Hepatocyte (in vitro differentiated cells): Measurements from ENCODE around the gene PTPRN2. TPM values are rescaled to one million over a fixed set of nuclear protein-coding genes. Genes with fewer than 3 reads are reported as not detected.

Source experiments
- DNase-seq: peaks from one replicate; pipeline ENCODE4 v3.0.0-alpha.2; 2016; ENCODE audit warnings: low spot score
- H2AFZ ChIP-seq: fragments of 200-600 bp; sonication (generic); 2 replicates; pipeline ENCODE4 v1.6.0; 2016; ENCODE audit warnings: antibody characterized with exemption, mild to moderate bottlenecking
- H3K27ac ChIP-seq: fragments of 200-600 bp; sonication (generic); 2 replicates; pipeline ENCODE4 v1.5.1; 2016; ENCODE audit warnings: mild to moderate bottlenecking
- H3K27me3 ChIP-seq: fragments of 200-600 bp; sonication (generic); 2 replicates; pipeline ENCODE4 v1.6.1; 2016
- H3K36me3 ChIP-seq: fragments of 200-600 bp; sonication (generic); replicated peaks from 2 replicates; pipeline ENCODE4 v1.5.1; 2016; ENCODE audit warnings: low read depth; ENCODE audit not compliant: insufficient read depth
- H3K4me1 ChIP-seq: fragments of 200-600 bp; sonication (generic); 2 replicates; pipeline ENCODE4 v1.5.1; 2016; ENCODE audit warnings: mild to moderate bottlenecking, moderate library complexity; ENCODE audit not compliant: insufficient read depth
- H3K4me2 ChIP-seq: fragments of 200-600 bp; sonication (generic); 2 replicates; pipeline ENCODE4 v1.6.0; 2016
- H3K4me3 ChIP-seq: fragments of 200-600 bp; sonication (generic); 2 replicates; pipeline ENCODE4 v1.5.1; 2016; ENCODE audit warnings: mild to moderate bottlenecking
- H3K79me2 ChIP-seq: fragments of 200-600 bp; sonication (generic); 2 replicates; pipeline ENCODE4 v1.6.0; 2017; ENCODE audit warnings: mild to moderate bottlenecking
- H3K9me2 ChIP-seq: fragments of 200-600 bp; sonication (generic); replicated peaks from 2 replicates; pipeline ENCODE4 v1.6.0; 2017; ENCODE audit warnings: mild to moderate bottlenecking; ENCODE audit not compliant: insufficient read depth
- H3K9me3 ChIP-seq: fragments of 200-600 bp; sonication (generic); 2 replicates; pipeline ENCODE4 v1.5.1; 2016; ENCODE audit warnings: low read depth, mild to moderate bottlenecking
- H4K20me1 ChIP-seq: fragments of 200-600 bp; sonication (generic); 2 replicates; pipeline ENCODE4 v1.6.0; 2016; ENCODE audit warnings: mild to moderate bottlenecking; ENCODE audit not compliant: insufficient read depth, poor library complexity, severe bottlenecking
- EZH2 ChIP-seq: fragments of 200-600 bp; sonication (generic); IDR thresholded peaks from 2 replicates; pipeline ENCODE4 v1.6.1; 2016; ENCODE audit warnings: antibody characterized with exemption, mild to moderate bottlenecking, borderline replicate concordance
- EZH2phosphoT487 ChIP-seq: fragments of 200-600 bp; sonication (generic); IDR thresholded peaks from one replicate; pipeline ENCODE4 v1.6.1; 2018; ENCODE audit warnings: antibody characterized with exemption, mild to moderate bottlenecking, low read depth, moderate library complexity; ENCODE audit not compliant: unreplicated experiment, severe bottlenecking
- WGBS: methylation state at CpG from one replicate; pipeline ENCODE4 v1.1.6; 2016; ENCODE audit warnings: low lambda C conversion rate; ENCODE audit errors: missing lambda C conversion rate; 5-methylcytosine and 5-hydroxymethylcytosine counted together
- polyA plus RNA-seq: library from polyadenylated mRNA; unstranded; fragments of >200 nt; fragmentation: Nextera tagmentation; extraction: Ambion mirVana; gene quantifications from 2 replicates; pipeline ENCODE4 v1.2.1, GENCODE V29; 2016
- total RNA-seq: library from RNA; depleted of rRNA; stranded (reverse); fragments of >200 nt; gene quantifications from 2 replicates; pipeline ENCODE4 v1.2.3, GENCODE V29; 2014
- TF ChIP-seq, protein P1 (sequence below): fragments of 200-600 bp; sonication (generic); IDR thresholded peaks from 2 replicates; pipeline ENCODE4 v1.5.1; 2016; ENCODE audit warnings: antibody characterized with exemption, mild to moderate bottlenecking; ENCODE audit not compliant: poor library complexity

The PTPRN2 gene
- total and polyA plus RNA-seq, 2 experiments from 2014 or later, result 2.1 to 3.3 TPM

DNA sequence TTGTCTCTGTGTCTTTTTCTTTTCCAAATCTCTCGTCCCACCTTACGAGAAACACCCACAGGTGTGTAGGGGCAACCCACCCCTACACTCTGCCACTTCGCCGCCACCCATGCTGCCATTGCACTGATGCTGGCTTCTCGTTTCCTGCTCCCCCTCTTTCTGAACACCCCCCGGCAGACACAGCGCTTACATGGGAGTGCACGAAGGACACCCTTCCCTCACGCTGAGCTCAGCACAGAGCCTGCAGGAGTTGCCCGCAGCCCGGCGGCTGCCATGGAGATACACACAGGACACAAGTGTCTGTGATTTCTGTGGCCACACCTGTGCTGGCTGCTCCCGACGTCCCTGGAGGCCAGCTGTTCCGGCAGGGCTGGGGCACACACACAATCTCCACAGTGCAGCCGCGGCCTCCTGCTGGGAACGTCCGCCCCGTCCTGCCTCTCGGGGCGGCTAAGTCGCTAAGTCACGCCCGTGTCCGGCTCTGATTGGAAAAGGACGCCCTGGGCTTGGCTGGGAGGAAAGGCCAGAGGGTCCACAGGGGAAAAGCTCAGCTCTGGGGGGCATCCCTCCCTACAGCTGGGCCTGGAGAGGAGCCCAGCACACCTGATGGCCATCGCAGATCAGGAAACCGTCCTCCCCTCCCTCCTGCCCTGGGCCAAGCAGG is 349.8 kb downstream of the PTPRN2 start:
- H3K79me2 ChIP-seq, result no peaks in the 10 kb centered on the region
- TF ChIP-seq, protein P1, sequence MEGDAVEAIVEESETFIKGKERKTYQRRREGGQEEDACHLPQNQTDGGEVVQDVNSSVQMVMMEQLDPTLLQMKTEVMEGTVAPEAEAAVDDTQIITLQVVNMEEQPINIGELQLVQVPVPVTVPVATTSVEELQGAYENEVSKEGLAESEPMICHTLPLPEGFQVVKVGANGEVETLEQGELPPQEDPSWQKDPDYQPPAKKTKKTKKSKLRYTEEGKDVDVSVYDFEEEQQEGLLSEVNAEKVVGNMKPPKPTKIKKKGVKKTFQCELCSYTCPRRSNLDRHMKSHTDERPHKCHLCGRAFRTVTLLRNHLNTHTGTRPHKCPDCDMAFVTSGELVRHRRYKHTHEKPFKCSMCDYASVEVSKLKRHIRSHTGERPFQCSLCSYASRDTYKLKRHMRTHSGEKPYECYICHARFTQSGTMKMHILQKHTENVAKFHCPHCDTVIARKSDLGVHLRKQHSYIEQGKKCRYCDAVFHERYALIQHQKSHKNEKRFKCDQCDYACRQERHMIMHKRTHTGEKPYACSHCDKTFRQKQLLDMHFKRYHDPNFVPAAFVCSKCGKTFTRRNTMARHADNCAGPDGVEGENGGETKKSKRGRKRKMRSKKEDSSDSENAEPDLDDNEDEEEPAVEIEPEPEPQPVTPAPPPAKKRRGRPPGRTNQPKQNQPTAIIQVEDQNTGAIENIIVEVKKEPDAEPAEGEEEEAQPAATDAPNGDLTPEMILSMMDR, result no peak
- TF ChIP-seq EZH2 (no peak), EZH2phosphoT487 (no peak)
- no peaks in the 10 kb centered on the region for H3K9me3 ChIP-seq
- H2AFZ ChIP-seq, result no peak overlapping the region
- no peak overlapping the region for H3K4me2 ChIP-seq
- H3K36me3 ChIP-seq, result no peaks in the 10 kb centered on the region
- no peaks in the 10 kb centered on the region for H3K4me1 ChIP-seq
- no peak overlapping the region for H3K4me3 ChIP-seq
- 90% methylated on average over 25 of the region's 29 CpGs for WGBS
- no peak for DNase-seq
- no peaks in the 10 kb centered on the region for H3K9me2 ChIP-seq
- H4K20me1 ChIP-seq, result no peaks in the 10 kb centered on the region
- H3K27me3 ChIP-seq, result no peaks in the 10 kb centered on the region
- H3K27ac ChIP-seq, result no peak overlapping the region

DNA sequence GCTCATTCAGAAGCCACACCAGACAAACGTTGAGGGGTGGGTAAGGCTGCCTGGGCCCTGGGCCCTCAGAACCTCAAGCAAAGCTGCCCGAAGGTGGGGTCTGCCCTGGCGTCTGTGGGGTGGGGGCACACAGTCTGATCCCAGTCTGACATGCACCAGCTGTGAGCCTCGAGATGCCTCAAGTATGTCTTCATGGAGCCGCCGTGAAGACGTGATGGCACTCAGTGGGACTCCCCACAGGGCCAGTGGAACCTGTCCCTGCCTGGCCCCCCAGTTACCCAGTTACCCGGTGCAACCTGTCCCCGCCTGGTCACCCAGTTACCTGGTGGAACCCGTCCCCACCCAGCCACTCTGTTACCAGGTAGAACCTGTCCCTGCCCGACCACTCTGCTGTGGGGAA is 351.2 kb downstream of the PTPRN2 start:
- Histone ChIP-seq H3K4me2 (no peak overlapping the region), H3K79me2 (no peaks in the 10 kb centered on the region), H3K9me2 (no peaks in the 10 kb centered on the region), H3K27ac (no peak overlapping the region), H3K4me3 (no peak overlapping the region), H2AFZ (no peak overlapping the region), H3K4me1 (no peaks in the 10 kb centered on the region), H3K36me3 (no peaks in the 10 kb centered on the region), H4K20me1 (no peaks in the 10 kb centered on the region), H3K9me3 (no peaks in the 10 kb centered on the region), H3K27me3 (no peaks in the 10 kb centered on the region)
- no peak for TF ChIP-seq EZH2phosphoT487
- TF ChIP-seq, protein P1, result no peak
- TF ChIP-seq EZH2, result no peak
- no peak for DNase-seq
- 85% methylated on average over 8 of the region's 11 CpGs for WGBS

DNA sequence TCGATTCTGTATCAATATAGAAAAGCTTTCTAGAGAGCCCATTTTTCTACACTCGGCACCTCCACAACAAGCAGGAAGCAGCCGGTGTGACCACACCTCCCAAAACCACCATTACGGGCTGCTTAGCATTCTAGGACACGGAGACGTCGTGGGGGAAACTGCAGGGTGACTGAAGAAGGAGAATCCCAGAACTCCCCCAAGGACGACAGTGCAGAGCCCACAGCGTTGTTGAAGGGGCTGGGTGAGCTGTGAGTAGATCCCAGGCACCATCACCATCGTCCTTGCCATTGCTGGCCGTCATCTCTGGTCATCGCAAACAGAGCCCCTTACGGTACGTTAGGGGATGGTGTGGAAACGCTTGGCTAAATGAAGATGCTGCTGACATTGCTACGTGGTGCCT is 351.8 kb downstream of the PTPRN2 start:
- Histone ChIP-seq H3K79me2 (no peaks in the 10 kb centered on the region), H3K4me3 (no peak overlapping the region), H4K20me1 (no peaks in the 10 kb centered on the region), H3K27ac (no peak overlapping the region), H3K4me2 (no peak overlapping the region), H3K36me3 (no peaks in the 10 kb centered on the region), H3K9me2 (no peaks in the 10 kb centered on the region), H3K4me1 (no peaks in the 10 kb centered on the region), H3K27me3 (no peaks in the 10 kb centered on the region), H3K9me3 (no peaks in the 10 kb centered on the region), H2AFZ (no peak overlapping the region)
- TF ChIP-seq EZH2phosphoT487 (no peak), EZH2 (no peak)
- TF ChIP-seq, protein P1, result no peak
- WGBS, result 86% methylated on average over 16 of the region's 16 CpGs
- DNase-seq, result no peak
